Gastrocnemius medialis (tissue), 4 donors: ENCODE measurements around the gene GP5. TPM values are rescaled to one million over a fixed set of nuclear protein-coding genes. Genes with fewer than 3 reads are reported as not detected.

Experiments used
- ATAC-seq, 2 donors: fragments of 150-250 bp; one replicate each; pipeline ENCODE4 v1.9.1; 2016
- DNase-seq, 2 donors: peaks; one replicate each; pipeline ENCODE4 v3.0.0-alpha.2; 2019
- H3K27ac ChIP-seq, 4 donors: fragments of 200-600 bp; sonication (generic); 1 replicate in 1 of 4; 2 replicates in 3 of 4; pipeline ENCODE4 v1.5.1; 2016 to 2018; ENCODE audit warnings: mild to moderate bottlenecking in 2 of 4, moderate library complexity in 1 of 4
- H3K27me3 ChIP-seq, 3 donors: fragments of 200-600 bp; sonication (generic) in 2 of 3; 1 replicate in 1 of 3; 2 replicates in 2 of 3; pipeline versions ENCODE4 v1.5.1 to v1.6.0; 2016 to 2019; ENCODE audit warnings: mild to moderate bottlenecking in 1 of 3, moderate library complexity in 1 of 3
- H3K36me3 ChIP-seq, 2 donors: fragments of 200-600 bp; sonication (generic) in 1 of 2; one replicate each; pipeline ENCODE4 v1.5.1; 2017 to 2018
- H3K4me1 ChIP-seq, 2 donors: fragments of 200-600 bp; sonication (generic) in 1 of 2; one replicate each; pipeline ENCODE4 v1.5.1; 2016 to 2017; ENCODE audit warnings: mild to moderate bottlenecking in 2 of 2
- H3K4me3 ChIP-seq, 4 donors: fragments of 200-600 bp; sonication (generic) in 3 of 4; 1 replicate in 1 of 4; 2 replicates in 3 of 4; pipeline ENCODE4 v1.5.1; 2016 to 2019; ENCODE audit warnings: mild to moderate bottlenecking in 2 of 4
- H3K9me3 ChIP-seq, 3 donors: fragments of 200-600 bp; sonication (generic) in 2 of 3; 1 replicate in 1 of 3; 2 replicates in 2 of 3; pipeline ENCODE4 v1.5.1; 2016 to 2019
- POLR2A ChIP-seq, 2 donors: fragments of 450-650 bp; IDR thresholded peaks; one replicate each; pipeline ENCODE4 v1.6.1; 2017; ENCODE audit warnings: antibody characterized with exemption in 2 of 2, mild to moderate bottlenecking in 2 of 2, moderate library complexity in 2 of 2
- in situ Hi-C, 4 donors: fragments of 200-750 bp; cut with MboI; loops; one replicate each; pipeline versions ENCODE4 v1.15.0 to v1.8.0; 2017; ENCODE audit warnings: low sequenced_read_pairs in 4 of 4
- intact Hi-C: fragments of 100-400 bp; cut with DNase I; formaldehyde crosslinking; loops from one replicate; pipeline ENCODE4 v1.15.1; 2023; ENCODE audit warnings: low total_unique reads
- total RNA-seq, 4 donors: library from RNA; depleted of rRNA; stranded (reverse); fragments of >200 nt; gene quantifications; one replicate each; pipeline versions ENCODE4 v1.1.0 to v1.2.3, GENCODE V29; 2016
- TF ChIP-seq, protein P1 (sequence below), 5 experiments: fragments of 450-650 bp in 3 of 5; fragments of 200-600 bp in 2 of 5; sonication (generic) in 2 of 5; IDR thresholded peaks in 4 of 5; conservative IDR thresholded peaks in 1 of 5; 1 replicate in 4 of 5; 2 replicates in 1 of 5; pipeline ENCODE4 v1.5.1; 2016 to 2019; ENCODE audit warnings: antibody characterized with exemption in 5 of 5, mild to moderate bottlenecking in 3 of 5, moderate library complexity in 3 of 5

Gene GP5
- total RNA-seq, 4 donors from 2014 or later: 0.10 TPM; not detected in 3

- intact Hi-C loops (no loop called here), in situ Hi-C loops (no loop called here)
- Histone ChIP-seq H3K4me1 (no peaks in the 10 kb centered on the region), H3K4me3 (no peak overlapping the region), H3K9me3 (no peaks in the 10 kb centered on the region), H3K36me3 (no peaks in the 10 kb centered on the region), H3K27ac (no peak overlapping the region), H3K27me3 (peaks cover 0 to 12% (median 0%) of the 10 kb centered on the region in 3 donors)
- no peak for TF ChIP-seq POLR2A (IDR thresholded peaks at IDR 0.05)
- TF ChIP-seq, protein P1, sequence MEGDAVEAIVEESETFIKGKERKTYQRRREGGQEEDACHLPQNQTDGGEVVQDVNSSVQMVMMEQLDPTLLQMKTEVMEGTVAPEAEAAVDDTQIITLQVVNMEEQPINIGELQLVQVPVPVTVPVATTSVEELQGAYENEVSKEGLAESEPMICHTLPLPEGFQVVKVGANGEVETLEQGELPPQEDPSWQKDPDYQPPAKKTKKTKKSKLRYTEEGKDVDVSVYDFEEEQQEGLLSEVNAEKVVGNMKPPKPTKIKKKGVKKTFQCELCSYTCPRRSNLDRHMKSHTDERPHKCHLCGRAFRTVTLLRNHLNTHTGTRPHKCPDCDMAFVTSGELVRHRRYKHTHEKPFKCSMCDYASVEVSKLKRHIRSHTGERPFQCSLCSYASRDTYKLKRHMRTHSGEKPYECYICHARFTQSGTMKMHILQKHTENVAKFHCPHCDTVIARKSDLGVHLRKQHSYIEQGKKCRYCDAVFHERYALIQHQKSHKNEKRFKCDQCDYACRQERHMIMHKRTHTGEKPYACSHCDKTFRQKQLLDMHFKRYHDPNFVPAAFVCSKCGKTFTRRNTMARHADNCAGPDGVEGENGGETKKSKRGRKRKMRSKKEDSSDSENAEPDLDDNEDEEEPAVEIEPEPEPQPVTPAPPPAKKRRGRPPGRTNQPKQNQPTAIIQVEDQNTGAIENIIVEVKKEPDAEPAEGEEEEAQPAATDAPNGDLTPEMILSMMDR (IDR thresholded peaks at IDR 0.05 in 4 of 5, conservative IDR thresholded peaks at IDR 0.05 in 1 of 5): no peak
- DNase-seq: no peak
- ATAC-seq: no peak
Observed at GRCh38 chr3:194386648-194387047, 12.4 kb downstream of the GP5 start.

GRCh38 chr3:194386066-194386465, 13.0 kb downstream of the GP5 start:
- no peak for DNase-seq
- in situ Hi-C loops: no loop called here

DNA sequence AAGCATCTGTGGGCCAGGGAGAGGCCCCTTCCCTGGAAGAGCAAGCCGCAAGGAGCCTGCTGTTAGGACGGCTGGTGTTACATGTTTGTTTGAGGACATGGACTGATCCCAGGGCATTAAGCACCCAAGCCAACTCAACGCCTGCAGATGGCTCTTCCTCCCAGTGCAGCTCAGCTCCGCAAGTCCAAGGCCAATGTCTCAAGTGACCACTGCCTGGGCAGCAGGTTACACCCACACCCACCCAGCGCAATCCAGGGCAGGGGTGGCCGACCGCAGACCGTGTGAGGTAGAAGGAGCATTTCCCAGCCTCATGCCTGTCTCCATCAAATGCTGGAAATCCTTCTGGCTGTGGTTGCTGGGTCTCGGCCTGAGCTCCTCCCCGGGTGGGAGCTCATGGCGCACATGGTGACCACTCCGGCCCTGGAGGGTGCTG, 14.5 kb downstream of the GP5 start:
- no peaks in the 10 kb centered on the region for H3K27me3 ChIP-seq
- no peak for DNase-seq
- intact Hi-C loops: no loop called here

More at GRCh38 chr3:194386066-194386465, 13.0 kb downstream of the GP5 start:
- H3K4me3 ChIP-seq: no peak overlapping the region
- no peak overlapping the region for H3K27ac ChIP-seq
- H3K27me3 ChIP-seq: peaks cover 0 to 8% (median 0%) of the 10 kb centered on the region in 3 donors
- no peak for TF ChIP-seq POLR2A (IDR thresholded peaks at IDR 0.05)
- TF ChIP-seq, protein P1 (IDR thresholded peaks at IDR 0.05 in 4 of 5, conservative IDR thresholded peaks at IDR 0.05 in 1 of 5): no peak
- no peaks in the 10 kb centered on the region for H3K4me1 ChIP-seq
- no peaks in the 10 kb centered on the region for H3K9me3 ChIP-seq
- ATAC-seq: no peak
- intact Hi-C loops: no loop called here
- no peaks in the 10 kb centered on the region for H3K36me3 ChIP-seq

DNA sequence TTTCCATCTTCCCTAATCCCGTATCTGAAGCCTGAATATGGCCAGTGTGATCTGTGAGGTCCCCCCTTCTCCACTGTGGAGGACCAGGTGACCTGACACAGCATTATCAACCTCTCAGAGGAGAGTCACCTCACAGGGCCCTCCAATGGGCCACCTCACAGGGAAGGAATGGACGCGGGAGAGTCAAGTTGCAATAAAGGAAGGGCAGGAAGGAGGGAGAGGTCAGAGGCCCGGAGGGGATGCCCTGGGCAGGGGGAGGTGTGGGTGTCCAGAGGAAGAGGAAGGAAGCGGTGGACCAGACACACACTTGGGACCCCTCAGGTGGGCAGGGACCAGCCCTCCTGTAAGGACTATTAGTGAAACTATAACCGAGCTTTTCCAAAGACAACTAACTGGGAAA, 14.9 kb downstream of the GP5 start:
- Histone ChIP-seq H3K27ac (no peak overlapping the region), H3K4me1 (no peaks in the 10 kb centered on the region), H3K27me3 (no peaks in the 10 kb centered on the region), H3K4me3 (no peak overlapping the region), H3K36me3 (no peaks in the 10 kb centered on the region), H3K9me3 (no peaks in the 10 kb centered on the region)
- ATAC-seq (no peak), DNase-seq (no peak)
- in situ Hi-C loops (no loop called here), intact Hi-C loops (no loop called here)
- TF ChIP-seq POLR2A (IDR thresholded peaks at IDR 0.05): no peak
- TF ChIP-seq, protein P1 (IDR thresholded peaks at IDR 0.05 in 4 of 5, conservative IDR thresholded peaks at IDR 0.05 in 1 of 5): no peak

More for the DNA sequence above, 14.5 kb downstream of the GP5 start:
- Histone ChIP-seq H3K4me3 (no peak overlapping the region), H3K4me1 (no peaks in the 10 kb centered on the region), H3K27ac (no peak overlapping the region), H3K9me3 (no peaks in the 10 kb centered on the region), H3K36me3 (no peaks in the 10 kb centered on the region)
- in situ Hi-C loops: no loop called here
- no peak for ATAC-seq
- TF ChIP-seq, protein P1 (IDR thresholded peaks at IDR 0.05 in 4 of 5, conservative IDR thresholded peaks at IDR 0.05 in 1 of 5): no peak
- no peak for TF ChIP-seq POLR2A (IDR thresholded peaks at IDR 0.05)
